Panc1 (cell line): ENCODE measurements around the gene ANKRD13C. TPM values are rescaled to one million over a fixed set of nuclear protein-coding genes. Genes with fewer than 3 reads are reported as not detected.

Source experiments
- ATAC-seq: fragments of 200-7000 bp; cut with Tn5 transposase; 2 replicates; pipeline ENCODE4 v1.9.1; 2020; ENCODE audit warnings: mild to moderate bottlenecking, moderate library complexity
- BruUV-seq: library from RNA; stranded (reverse); fragments of 400-500 nt; replicated peaks from 2 replicates; lab custom pipeline; 2021; lab: Mats Ljungman, UMichigan
- CTCF ChIA-PET: fragments of 300-600 bp; sonication (Branson Sonifier 250); formaldehyde crosslinking; loops from one replicate; lab custom pipeline; 2022; ENCODE audit warnings: antibody characterized with exemption; lab: Charles Lee
- POLR2A ChIA-PET: fragments of 300-600 bp; sonication (Branson Sonifier 250); formaldehyde crosslinking; loops from one replicate; lab custom pipeline; 2022; ENCODE audit warnings: antibody characterized with exemption; lab: Charles Lee
- DNase-seq: peaks from one replicate; pipeline ENCODE4 v3.0.0-alpha.2; 2010; ENCODE audit warnings: low read depth, low spot score
- H3K27ac ChIP-seq: 2 replicates; pipeline ENCODE4 v1.5.1; 2011; ENCODE audit warnings: mild to moderate bottlenecking, low read length, inconsistent platforms
- H3K27me3 ChIP-seq: fragments of 200-500 bp; sonication (Bioruptor generic); 2 replicates; pipeline ENCODE4 v1.6.0; 2014; ENCODE audit warnings: low read length, inconsistent platforms; ENCODE audit not compliant: control insufficient read depth, insufficient read depth
- H3K36me3 ChIP-seq: fragments of 200-500 bp; sonication (Bioruptor generic); 2 replicates; pipeline ENCODE4 v1.5.1; 2014; ENCODE audit warnings: inconsistent platforms, mild to moderate bottlenecking, low read length, moderate library complexity; ENCODE audit not compliant: control insufficient read depth, insufficient read depth
- H3K4me1 ChIP-seq: 2 replicates; pipeline ENCODE4 v1.5.1; 2011; ENCODE audit warnings: inconsistent platforms, mild to moderate bottlenecking, low read length, moderate library complexity; ENCODE audit not compliant: control insufficient read depth, insufficient read depth
- H3K4me3 ChIP-seq, 2 experiments: 2 replicates each; pipeline ENCODE4 v1.5.1; 2011 to 2012; ENCODE audit warnings: low read depth in 2 of 2, low read length in 2 of 2, mild to moderate bottlenecking in 2 of 2, inconsistent platforms in 1 of 2, moderate library complexity in 1 of 2
- H3K9me3 ChIP-seq: fragments of 200-500 bp; sonication (Bioruptor generic); 2 replicates; pipeline ENCODE4 v1.5.1; 2014; ENCODE audit warnings: low read depth, mild to moderate bottlenecking, inconsistent platforms, low read length, moderate library complexity; ENCODE audit not compliant: control insufficient read depth, insufficient read depth
- CTCF ChIP-seq: fragments of 450-650 bp; IDR thresholded peaks from 2 replicates; pipeline ENCODE4 v1.5.1; 2017; ENCODE audit warnings: mild to moderate bottlenecking
- POLR2AphosphoS5 ChIP-seq: IDR thresholded peaks from 2 replicates; pipeline ENCODE4 v1.6.1; 2012; ENCODE audit warnings: mild to moderate bottlenecking, low read depth, low read length, moderate library complexity
- SIN3A ChIP-seq: IDR thresholded peaks from 2 replicates; pipeline ENCODE4 v1.6.1; 2012; ENCODE audit warnings: low read depth, mild to moderate bottlenecking, low read length, moderate library complexity, borderline replicate concordance; ENCODE audit not compliant: insufficient read depth
- TCF7L2 ChIP-seq: IDR thresholded peaks from 2 replicates; pipeline ENCODE4 v1.6.1; 2011; ENCODE audit warnings: mild to moderate bottlenecking, low read depth, low read length, inconsistent platforms
- in situ Hi-C: cut with HindIII; loops from 2 replicates; pipeline ENCODE4 v1.10.0; 2016; ENCODE audit warnings: low sequenced_read_pairs, low pct_unique_long_range_greater_than_20kb
- intact Hi-C: fragments of 100-400 bp; cut with micrococcal nuclease; formaldehyde crosslinking; loops from one replicate; pipeline ENCODE4 v1.10.0; 2022; ENCODE audit not compliant: unreplicated experiment
- total RNA-seq: library from RNA; stranded (reverse); gene quantifications from one replicate; pipeline ENCODE4 v1.2.1, GENCODE V29; 2021; ENCODE audit not compliant: unreplicated experiment
- TF ChIP-seq, protein P1 (sequence below), 2 experiments: IDR thresholded peaks; 2 replicates each; pipeline ENCODE4 v1.6.1; 2011 to 2012; ENCODE audit warnings: low read depth in 2 of 2, control low read depth in 1 of 2, low read length in 1 of 2, mild to moderate bottlenecking in 1 of 2, moderate library complexity in 1 of 2; ENCODE audit not compliant: insufficient read depth in 1 of 2

Gene ANKRD13C
- total RNA-seq, 1 experiment from 2014 or later = 20.7 TPM

- in situ Hi-C loops = no loop called here
- no peaks in the 10 kb centered on the region for H3K9me3 ChIP-seq
- DNase-seq (no peak), ATAC-seq (no peak)
- H3K27me3 ChIP-seq = no peaks in the 10 kb centered on the region
- H3K27ac ChIP-seq = no peak overlapping the region
- intact Hi-C loops = no loop called here
- POLR2A ChIA-PET = no interaction called here
- no peak overlapping the region for H3K4me3 ChIP-seq
- BruUV-seq = TSS peak; percentile 92
- no peaks in the 10 kb centered on the region; the same call in 1 of the 2 replicates for H3K36me3 ChIP-seq
- H3K4me1 ChIP-seq = peaks cover 9% of the 10 kb centered on the region; the same call in 1 of the 2 replicates
- CTCF ChIA-PET = no interaction called here
- TF ChIP-seq TCF7L2 = no peak
- no peak for TF ChIP-seq POLR2AphosphoS5
- TF ChIP-seq, protein P1, sequence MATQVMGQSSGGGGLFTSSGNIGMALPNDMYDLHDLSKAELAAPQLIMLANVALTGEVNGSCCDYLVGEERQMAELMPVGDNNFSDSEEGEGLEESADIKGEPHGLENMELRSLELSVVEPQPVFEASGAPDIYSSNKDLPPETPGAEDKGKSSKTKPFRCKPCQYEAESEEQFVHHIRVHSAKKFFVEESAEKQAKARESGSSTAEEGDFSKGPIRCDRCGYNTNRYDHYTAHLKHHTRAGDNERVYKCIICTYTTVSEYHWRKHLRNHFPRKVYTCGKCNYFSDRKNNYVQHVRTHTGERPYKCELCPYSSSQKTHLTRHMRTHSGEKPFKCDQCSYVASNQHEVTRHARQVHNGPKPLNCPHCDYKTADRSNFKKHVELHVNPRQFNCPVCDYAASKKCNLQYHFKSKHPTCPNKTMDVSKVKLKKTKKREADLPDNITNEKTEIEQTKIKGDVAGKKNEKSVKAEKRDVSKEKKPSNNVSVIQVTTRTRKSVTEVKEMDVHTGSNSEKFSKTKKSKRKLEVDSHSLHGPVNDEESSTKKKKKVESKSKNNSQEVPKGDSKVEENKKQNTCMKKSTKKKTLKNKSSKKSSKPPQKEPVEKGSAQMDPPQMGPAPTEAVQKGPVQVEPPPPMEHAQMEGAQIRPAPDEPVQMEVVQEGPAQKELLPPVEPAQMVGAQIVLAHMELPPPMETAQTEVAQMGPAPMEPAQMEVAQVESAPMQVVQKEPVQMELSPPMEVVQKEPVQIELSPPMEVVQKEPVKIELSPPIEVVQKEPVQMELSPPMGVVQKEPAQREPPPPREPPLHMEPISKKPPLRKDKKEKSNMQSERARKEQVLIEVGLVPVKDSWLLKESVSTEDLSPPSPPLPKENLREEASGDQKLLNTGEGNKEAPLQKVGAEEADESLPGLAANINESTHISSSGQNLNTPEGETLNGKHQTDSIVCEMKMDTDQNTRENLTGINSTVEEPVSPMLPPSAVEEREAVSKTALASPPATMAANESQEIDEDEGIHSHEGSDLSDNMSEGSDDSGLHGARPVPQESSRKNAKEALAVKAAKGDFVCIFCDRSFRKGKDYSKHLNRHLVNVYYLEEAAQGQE (IDR thresholded peaks at IDR 0.05; ENCODE audit: insufficient read depth in 1 of 2, low read depth in 2 of 2, low read length in 1 of 2) = no peak
- no peak for TF ChIP-seq SIN3A
- no peak for TF ChIP-seq CTCF
Measured at GRCh38 chr1:70355920-70356319, 1.4 kb upstream of the ANKRD13C start.

DNA sequence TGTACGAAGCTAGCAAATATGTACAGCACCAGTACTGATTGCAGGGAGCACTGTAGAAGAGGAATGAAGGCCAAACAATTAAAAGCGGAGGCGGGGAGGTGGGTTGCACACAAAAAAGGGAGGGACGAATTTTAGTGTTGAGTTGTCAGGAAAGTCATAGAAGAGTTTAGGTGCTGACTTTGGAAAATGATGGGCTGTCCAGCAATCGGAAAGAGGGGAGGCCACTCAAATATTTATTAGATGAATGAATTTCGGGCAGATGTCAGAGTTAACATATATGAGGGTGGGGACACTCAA is 537 bp upstream of the ANKRD13C start:
- intact Hi-C loops (no loop called here), in situ Hi-C loops (no loop called here)
- POLR2A ChIA-PET = interaction anchor here (1.3 kb wide), 1 partner anchor 55 kb away, joined by 4 read pairs; the partner anchor contains the start of gene CTH
- peaks cover 9% of the 10 kb centered on the region; the same call in 1 of the 2 replicates for H3K4me1 ChIP-seq
- H3K36me3 ChIP-seq = no peaks in the 10 kb centered on the region; the same call in none of the 2 replicates
- H3K9me3 ChIP-seq = no peaks in the 10 kb centered on the region
- TF ChIP-seq POLR2AphosphoS5 = no peak
- TF ChIP-seq, protein P1 (IDR thresholded peaks at IDR 0.05; ENCODE audit: insufficient read depth in 1 of 2, low read depth in 2 of 2, low read length in 1 of 2) = no peak
- TF ChIP-seq TCF7L2 = no peak
- TF ChIP-seq SIN3A = no peak
- no peak for TF ChIP-seq CTCF
- H3K4me3 ChIP-seq = peak overlapping the region; percentile 92 to 97
- H3K27ac ChIP-seq = peak overlapping the region; percentile 97
- DNase-seq (no peak), ATAC-seq (no peak)
- no peaks in the 10 kb centered on the region for H3K27me3 ChIP-seq
- CTCF ChIA-PET = no interaction called here
- BruUV-seq = no TSS peak
